NB4 (cell line): ENCODE measurements around the gene CGNL1.

ENCODE experiments used
- MYC ChIP-seq: IDR thresholded peaks from 2 replicates; pipeline ENCODE4 v1.6.1; 2011; ENCODE audit warnings: low read depth, low read length
- POLR2A ChIP-seq: IDR thresholded peaks from 2 replicates; pipeline ENCODE4 v1.6.1; 2011; ENCODE audit warnings: mild to moderate bottlenecking; ENCODE audit not compliant: insufficient read length; ENCODE audit errors: extremely low read depth
- TF ChIP-seq, protein P1 (sequence below): IDR thresholded peaks from one replicate; pipeline ENCODE4 v1.5.1; 2012; ENCODE audit warnings: low read depth, low read length
- TF ChIP-seq, protein P2 (sequence below): IDR thresholded peaks from 2 replicates; pipeline ENCODE4 v1.6.1; 2011; ENCODE audit warnings: low read depth, low read length

DNA sequence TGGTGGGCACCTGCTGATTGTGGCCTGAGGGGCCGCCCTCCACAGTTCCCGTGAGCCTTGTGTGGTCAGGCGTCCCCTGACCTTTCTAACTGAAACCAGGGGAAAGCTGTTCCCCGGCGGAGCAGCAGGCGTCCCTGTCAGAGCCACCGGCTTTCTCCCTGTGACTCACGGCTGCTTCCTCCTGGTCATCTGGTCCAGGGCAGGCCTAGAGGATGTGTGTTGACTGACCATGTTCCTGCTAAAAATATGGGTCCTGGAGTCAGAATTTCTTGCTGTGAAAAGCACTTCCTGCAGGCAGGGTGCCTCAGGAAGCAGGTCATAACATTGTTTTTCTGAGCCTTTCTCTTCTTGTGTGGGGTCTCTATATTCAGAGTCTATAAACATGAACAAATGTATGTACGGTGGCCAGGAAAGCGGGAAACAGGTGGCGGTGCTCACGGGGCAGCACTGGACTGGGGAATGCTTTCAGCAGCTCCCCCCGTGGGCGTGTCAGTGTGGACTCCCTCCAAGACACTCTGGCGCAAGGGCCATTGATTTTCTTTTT, 38.4 kb upstream of the CGNL1 start:
- TF ChIP-seq, protein P1, sequence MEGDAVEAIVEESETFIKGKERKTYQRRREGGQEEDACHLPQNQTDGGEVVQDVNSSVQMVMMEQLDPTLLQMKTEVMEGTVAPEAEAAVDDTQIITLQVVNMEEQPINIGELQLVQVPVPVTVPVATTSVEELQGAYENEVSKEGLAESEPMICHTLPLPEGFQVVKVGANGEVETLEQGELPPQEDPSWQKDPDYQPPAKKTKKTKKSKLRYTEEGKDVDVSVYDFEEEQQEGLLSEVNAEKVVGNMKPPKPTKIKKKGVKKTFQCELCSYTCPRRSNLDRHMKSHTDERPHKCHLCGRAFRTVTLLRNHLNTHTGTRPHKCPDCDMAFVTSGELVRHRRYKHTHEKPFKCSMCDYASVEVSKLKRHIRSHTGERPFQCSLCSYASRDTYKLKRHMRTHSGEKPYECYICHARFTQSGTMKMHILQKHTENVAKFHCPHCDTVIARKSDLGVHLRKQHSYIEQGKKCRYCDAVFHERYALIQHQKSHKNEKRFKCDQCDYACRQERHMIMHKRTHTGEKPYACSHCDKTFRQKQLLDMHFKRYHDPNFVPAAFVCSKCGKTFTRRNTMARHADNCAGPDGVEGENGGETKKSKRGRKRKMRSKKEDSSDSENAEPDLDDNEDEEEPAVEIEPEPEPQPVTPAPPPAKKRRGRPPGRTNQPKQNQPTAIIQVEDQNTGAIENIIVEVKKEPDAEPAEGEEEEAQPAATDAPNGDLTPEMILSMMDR = no peak
- TF ChIP-seq MYC (no peak), POLR2A (no peak)
- TF ChIP-seq, protein P2, sequence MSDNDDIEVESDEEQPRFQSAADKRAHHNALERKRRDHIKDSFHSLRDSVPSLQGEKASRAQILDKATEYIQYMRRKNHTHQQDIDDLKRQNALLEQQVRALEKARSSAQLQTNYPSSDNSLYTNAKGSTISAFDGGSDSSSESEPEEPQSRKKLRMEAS = no peak
